Activated T-cell treated with anti-CD3 and anti-CD28 coated beads, Interleukin-2, amount 50 U/mL, for 24 hours (primary cell): ENCODE data around the gene IL3RA.

Experiments
- DNase-seq: peaks from one replicate; pipeline ENCODE4 v3.0.0-alpha.2; 2020
- H3K27ac Mint-ChIP-seq: 2 replicates; pipeline ENCODE4 v1.8.0; 2020; ENCODE audit warnings: mild to moderate bottlenecking, mixed read lengths
- H3K27me3 Mint-ChIP-seq: 2 replicates; pipeline ENCODE4 v1.8.0; 2020; ENCODE audit warnings: mixed read lengths
- H3K36me3 Mint-ChIP-seq: 2 replicates; pipeline ENCODE4 v1.8.0; 2020; ENCODE audit warnings: low read depth, mixed read lengths
- H3K4me1 Mint-ChIP-seq: 2 replicates; pipeline ENCODE4 v1.8.0; 2020; ENCODE audit warnings: low read depth, mixed read lengths
- H3K4me3 Mint-ChIP-seq: 2 replicates; pipeline ENCODE4 v1.8.0; 2020; ENCODE audit warnings: mild to moderate bottlenecking, moderate library complexity, mixed read lengths
- H3K9me3 Mint-ChIP-seq: 2 replicates; pipeline ENCODE4 v1.8.0; 2020; ENCODE audit warnings: mixed read lengths

IL3RA gene

GRCh38 chrX:1427756-1428155 lies 91.2 kb downstream of the IL3RA start:
- Mint-ChIP-seq H3K27me3 (no peaks in the 10 kb centered on the region), H3K27ac (no peak overlapping the region), H3K4me1 (no peaks in the 10 kb centered on the region), H3K4me3 (no peak overlapping the region), H3K36me3 (peaks cover 78% of the 10 kb centered on the region), H3K9me3 (peaks cover 4% of the 10 kb centered on the region)
- peak; percentile 26 for DNase-seq

GRCh38 chrX:1430451-1430850 lies 93.9 kb downstream of the IL3RA start:
- H3K27ac Mint-ChIP-seq = no peak overlapping the region

More at GRCh38 chrX:1430451-1430850, 93.9 kb downstream of the IL3RA start:
- peaks cover 78% of the 10 kb centered on the region for H3K36me3 Mint-ChIP-seq
- DNase-seq = no peak
- H3K4me1 Mint-ChIP-seq = no peaks in the 10 kb centered on the region
- no peak overlapping the region for H3K4me3 Mint-ChIP-seq
- no peaks in the 10 kb centered on the region for H3K9me3 Mint-ChIP-seq
- no peaks in the 10 kb centered on the region for H3K27me3 Mint-ChIP-seq
